ENCODE measurements around the gene GALE.

GRCh38 chr1:23810818-23811540 lies 10.4 kb upstream of the GALE start:
- TF ChIP-seq CTCF (IDR thresholded peaks at IDR 0.05) (peak; percentile 82), ZFX (IDR thresholded peaks at IDR 0.05; ENCODE audit: borderline replicate concordance) (no peak)
